Prostate gland (tissue), 2 donors: ENCODE measurements around the gene SCFD1.

Source experiments
- POLR2A ChIP-seq: fragments of 450-650 bp; IDR thresholded peaks from one replicate; pipeline ENCODE4 v1.6.1; 2016; ENCODE audit warnings: antibody characterized with exemption, mild to moderate bottlenecking
- POLR2AphosphoS5 ChIP-seq: sonication (generic); formaldehyde crosslinking; IDR thresholded peaks from one replicate; pipeline ENCODE4 v1.6.1; 2017; ENCODE audit warnings: antibody characterized with exemption
- TF ChIP-seq, protein P1 (sequence below), 4 experiments: fragments of 200-600 bp in 2 of 4; fragments of 450-650 bp in 2 of 4; sonication (generic) in 2 of 4; IDR thresholded peaks; 1 replicate in 3 of 4; 2 replicates in 1 of 4; pipeline ENCODE4 v1.5.1; 2016 to 2019; ENCODE audit warnings: antibody characterized with exemption in 4 of 4, mild to moderate bottlenecking in 2 of 4, moderate library complexity in 2 of 4

DNA sequence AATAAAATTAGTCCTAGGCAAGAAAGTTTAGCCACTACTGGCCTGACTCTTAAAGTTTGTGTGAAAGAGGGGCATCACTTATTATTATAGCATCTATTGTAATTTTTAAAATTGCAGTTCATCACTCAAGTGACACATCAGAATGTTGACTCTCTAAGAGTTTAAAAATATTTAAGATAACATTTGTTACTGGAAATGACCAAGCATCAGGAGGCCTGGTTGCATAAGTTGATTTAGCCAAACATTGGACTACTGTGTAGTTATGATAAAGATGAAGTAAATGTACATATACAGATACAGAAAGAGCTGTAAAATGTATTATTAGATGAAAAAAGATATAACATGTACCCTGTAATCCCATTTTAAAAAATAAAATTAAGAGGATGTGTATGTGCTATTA, 47.5 kb downstream of the SCFD1 start:
- TF ChIP-seq, protein P1, sequence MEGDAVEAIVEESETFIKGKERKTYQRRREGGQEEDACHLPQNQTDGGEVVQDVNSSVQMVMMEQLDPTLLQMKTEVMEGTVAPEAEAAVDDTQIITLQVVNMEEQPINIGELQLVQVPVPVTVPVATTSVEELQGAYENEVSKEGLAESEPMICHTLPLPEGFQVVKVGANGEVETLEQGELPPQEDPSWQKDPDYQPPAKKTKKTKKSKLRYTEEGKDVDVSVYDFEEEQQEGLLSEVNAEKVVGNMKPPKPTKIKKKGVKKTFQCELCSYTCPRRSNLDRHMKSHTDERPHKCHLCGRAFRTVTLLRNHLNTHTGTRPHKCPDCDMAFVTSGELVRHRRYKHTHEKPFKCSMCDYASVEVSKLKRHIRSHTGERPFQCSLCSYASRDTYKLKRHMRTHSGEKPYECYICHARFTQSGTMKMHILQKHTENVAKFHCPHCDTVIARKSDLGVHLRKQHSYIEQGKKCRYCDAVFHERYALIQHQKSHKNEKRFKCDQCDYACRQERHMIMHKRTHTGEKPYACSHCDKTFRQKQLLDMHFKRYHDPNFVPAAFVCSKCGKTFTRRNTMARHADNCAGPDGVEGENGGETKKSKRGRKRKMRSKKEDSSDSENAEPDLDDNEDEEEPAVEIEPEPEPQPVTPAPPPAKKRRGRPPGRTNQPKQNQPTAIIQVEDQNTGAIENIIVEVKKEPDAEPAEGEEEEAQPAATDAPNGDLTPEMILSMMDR (IDR thresholded peaks at IDR 0.05), result no peak
- TF ChIP-seq POLR2A (no peak), POLR2AphosphoS5 (no peak)
